WTC11 (cell line): ENCODE results near the gene IFFO2. TPM values are rescaled to one million over a fixed set of nuclear protein-coding genes. Genes with fewer than 3 reads are reported as not detected.

Source experiments
- ATAC-seq: fragments of 200-7000 bp; cut with Tn5 transposase; 2 replicates; pipeline ENCODE4 v1.10.0; 2021; ENCODE audit warnings: mild to moderate bottlenecking, moderate library complexity
- CTCF ChIA-PET: fragments of 300-600 bp; sonication (Branson Sonifier 250); formaldehyde crosslinking; loops from one replicate; lab custom pipeline; 2021; ENCODE audit warnings: antibody characterized with exemption; lab: Charles Lee
- POLR2A ChIA-PET: fragments of 350-600 bp; sonication (Branson Sonifier 250); formaldehyde crosslinking; loops from one replicate; lab custom pipeline; 2021; ENCODE audit warnings: antibody characterized with exemption; lab: Charles Lee
- DNase-seq: peaks from one replicate; pipeline ENCODE4 v3.0.0; 2021; ENCODE audit warnings: low spot score
- H3K27ac Mint-ChIP-seq: 2 replicates; pipeline ENCODE4 v1.8.0; 2021; ENCODE audit warnings: mixed read lengths
- H3K27me3 Mint-ChIP-seq: 2 replicates; pipeline ENCODE4 v1.8.0; 2021; ENCODE audit warnings: low read depth, mild to moderate bottlenecking, moderate library complexity, mixed read lengths
- H3K36me3 Mint-ChIP-seq: 2 replicates; pipeline ENCODE4 v1.8.0; 2021; ENCODE audit warnings: mixed read lengths
- H3K4me1 Mint-ChIP-seq: 2 replicates; pipeline ENCODE4 v1.8.0; 2022; ENCODE audit warnings: mixed read lengths
- H3K4me3 Mint-ChIP-seq: 2 replicates; pipeline ENCODE4 v1.8.0; 2021; ENCODE audit warnings: mild to moderate bottlenecking, moderate library complexity, mixed read lengths
- H3K9me3 Mint-ChIP-seq: 2 replicates; pipeline ENCODE4 v1.8.0; 2021; ENCODE audit warnings: mixed read lengths
- ARID4B ChIP-seq: sonication (generic); formaldehyde crosslinking; IDR thresholded peaks from 2 replicates; pipeline ENCODE4 v1.8.0; 2023; ENCODE audit warnings: missing genetic modification reagents, mild to moderate bottlenecking, borderline replicate concordance
- CBFB ChIP-seq: sonication (generic); formaldehyde crosslinking; IDR thresholded peaks from 2 replicates; pipeline ENCODE4 v1.8.1; 2022; ENCODE audit warnings: mild to moderate bottlenecking, low read depth, missing genetic modification reagents
- FOXP4 ChIP-seq: sonication (generic); formaldehyde crosslinking; IDR thresholded peaks from 2 replicates; pipeline ENCODE4 v1.8.0; 2022; ENCODE audit warnings: mild to moderate bottlenecking, missing genetic modification reagents
- GABPB1 ChIP-seq: sonication (generic); formaldehyde crosslinking; IDR thresholded peaks from 2 replicates; pipeline ENCODE4 v1.8.1; 2023; ENCODE audit warnings: mild to moderate bottlenecking, missing genetic modification reagents
- KAT7 ChIP-seq: sonication (generic); formaldehyde crosslinking; IDR thresholded peaks from 2 replicates; pipeline ENCODE4 v1.8.1; 2023; ENCODE audit warnings: missing genetic modification reagents, mild to moderate bottlenecking, borderline replicate concordance
- MLX ChIP-seq: sonication (generic); formaldehyde crosslinking; IDR thresholded peaks from 2 replicates; pipeline ENCODE4 v1.8.1; 2023; ENCODE audit warnings: mild to moderate bottlenecking, missing genetic modification reagents, moderate library complexity
- MXD4 ChIP-seq: fragments of 250-450 bp; sonication (Bioruptor Pico); IDR thresholded peaks from 2 replicates; pipeline ENCODE4 v1.8.0; 2021; ENCODE audit warnings: mild to moderate bottlenecking, moderate library complexity, borderline replicate concordance
- PREB ChIP-seq: sonication (generic); formaldehyde crosslinking; IDR thresholded peaks from 2 replicates; pipeline ENCODE4 v1.8.1; 2022; ENCODE audit warnings: mild to moderate bottlenecking, missing genetic modification reagents, moderate library complexity, borderline replicate concordance
- RELA ChIP-seq: sonication (generic); formaldehyde crosslinking; IDR thresholded peaks from 2 replicates; pipeline ENCODE4 v1.8.1; 2022; ENCODE audit warnings: missing genetic modification reagents, mild to moderate bottlenecking, borderline replicate concordance
- RORB ChIP-seq: fragments of 250-450 bp; sonication (Bioruptor Pico); IDR thresholded peaks from 2 replicates; pipeline ENCODE4 v1.9.0; 2021; ENCODE audit warnings: mild to moderate bottlenecking
- SMAD3 ChIP-seq: sonication (generic); formaldehyde crosslinking; IDR thresholded peaks from 2 replicates; pipeline ENCODE4 v1.8.0; 2022; ENCODE audit warnings: missing genetic modification reagents, mild to moderate bottlenecking, borderline replicate concordance
- TCF7 ChIP-seq: sonication (generic); formaldehyde crosslinking; IDR thresholded peaks from 2 replicates; pipeline ENCODE4 v1.8.0; 2022; ENCODE audit warnings: mild to moderate bottlenecking, low read depth, missing genetic modification reagents, moderate library complexity
- TEAD1 ChIP-seq: sonication (generic); formaldehyde crosslinking; IDR thresholded peaks from 2 replicates; pipeline ENCODE4 v1.8.0; 2022; ENCODE audit warnings: mild to moderate bottlenecking, missing genetic modification reagents
- USF2 ChIP-seq: sonication (generic); formaldehyde crosslinking; IDR thresholded peaks from 2 replicates; pipeline ENCODE4 v1.8.1; 2023; ENCODE audit warnings: mild to moderate bottlenecking, missing genetic modification reagents, moderate library complexity
- ZMAT4 ChIP-seq: fragments of 250-450 bp; sonication (Bioruptor Pico); IDR thresholded peaks from 2 replicates; pipeline ENCODE4 v1.9.0; 2021; ENCODE audit warnings: mild to moderate bottlenecking
- ZNF281 ChIP-seq: sonication (generic); formaldehyde crosslinking; IDR thresholded peaks from 2 replicates; pipeline ENCODE4 v1.8.0; 2023; ENCODE audit warnings: mild to moderate bottlenecking, missing genetic modification reagents
- ZNF396 ChIP-seq: fragments of 250-450 bp; sonication (Bioruptor Pico); IDR thresholded peaks from 2 replicates; pipeline ENCODE4 v1.8.0; 2021; ENCODE audit warnings: mild to moderate bottlenecking, moderate library complexity, borderline replicate concordance
- ZNF671 ChIP-seq: fragments of 250-450 bp; sonication (Bioruptor Pico); IDR thresholded peaks from 2 replicates; pipeline ENCODE4 v1.8.0; 2021; ENCODE audit warnings: mild to moderate bottlenecking
- total RNA-seq: library from RNA; stranded (reverse); gene quantifications from 3 replicates; pipeline ENCODE4 v1.2.3, GENCODE V29; 2021

Gene IFFO2
- total RNA-seq, 1 experiment from 2014 or later: 8.1 TPM

GRCh38 chr1:18901952-18902522 is 54.4 kb downstream of the IFFO2 start (continued):
- TF ChIP-seq PREB: no peak

- Mint-ChIP-seq H3K27me3 (no peaks in the 10 kb centered on the region; the same call in none of the 2 replicates), H3K4me3 (peak overlapping the region; percentile 98), H3K9me3 (no peaks in the 10 kb centered on the region), H3K27ac (no peak overlapping the region), H3K4me1 (peaks cover 12% of the 10 kb centered on the region), H3K36me3 (no peaks in the 10 kb centered on the region; the same call in 1 of the 2 replicates)
- TF ChIP-seq GABPB1 (CRISPR knock-in tag) (peak; percentile 71), FOXP4 (CRISPR knock-in tag) (no peak)
- ATAC-seq (no peak), DNase-seq (no peak)
- CTCF ChIA-PET: interaction anchor here (0.6 to 4.2 kb wide), 4 partner anchors 12 to 17 kb away, joined by 3 to 70 read pairs (median 4); no protein-coding TSS in a partner anchor
- POLR2A ChIA-PET: no interaction called here
Measured at GRCh38 chr1:18901147-18901951, 55.1 kb downstream of the IFFO2 start.

GRCh38 chr1:18900303-18900841 is 56.1 kb downstream of the IFFO2 start:
- Mint-ChIP-seq H3K4me1 (peaks cover 12% of the 10 kb centered on the region), H3K4me3 (peak overlapping the region; percentile 98), H3K36me3 (no peaks in the 10 kb centered on the region; the same call in 1 of the 2 replicates), H3K9me3 (no peaks in the 10 kb centered on the region)
- DNase-seq: no peak
- ATAC-seq: no peak
- TF ChIP-seq ZNF396 (no peak), CBFB (CRISPR knock-in tag) (no peak), ZNF671 (CRISPR knock-in tag) (no peak), MXD4 (CRISPR knock-in tag) (no peak), ZNF281 (CRISPR knock-in tag) (no peak), TCF7 (no peak), RORB (CRISPR knock-in tag) (no peak), USF2 (CRISPR knock-in tag) (no peak), ARID4B (no peak), KAT7 (CRISPR knock-in tag) (no peak), SMAD3 (no peak), MLX (CRISPR knock-in tag) (no peak), TEAD1 (no peak), RELA (CRISPR knock-in tag) (no peak), ZMAT4 (CRISPR knock-in tag) (no peak)
- TF ChIP-seq, all 79 proteins: peak for 0
- CTCF ChIA-PET: interaction anchor here (0.6 to 1.4 kb wide), 3 partner anchors 13 to 16 kb away, joined by 3 to 5 read pairs (median 3); no protein-coding TSS in a partner anchor
- H3K27me3 Mint-ChIP-seq: no peaks in the 10 kb centered on the region; the same call in none of the 2 replicates
- POLR2A ChIA-PET: no interaction called here
- no peak overlapping the region for H3K27ac Mint-ChIP-seq
